Activated T-helper 2 cell treated with anti-CD3 and anti-CD28 coated beads, Interferon-gamma antibody, Interleukin-2, Interleukin-4, amounts not matched to agents 10 μg/mL and 5 μg/mL and 100 μg/mL, durations not matched to agents 14 hours and 24 hours and 36 hours (primary cell): ENCODE data around the gene ARHGEF25. TPM values are rescaled to one million over a fixed set of nuclear protein-coding genes. Genes with fewer than 3 reads are reported as not detected.
"Not testable (repeated sequence)": the region's sequence is repeated elsewhere in the genome, so short reads cannot be mapped to it uniquely, and the experiment has no call there.

Experiments
- DNase-seq: peaks from one replicate; pipeline ENCODE4 v3.0.0; 2021; ENCODE audit warnings: low spot score
- H3K27ac Mint-ChIP-seq: one replicate; pipeline ENCODE4 v1.8.0; 2021; ENCODE audit warnings: mixed read lengths
- H3K27me3 Mint-ChIP-seq: one replicate; pipeline ENCODE4 v1.8.0; 2021; ENCODE audit warnings: low read depth, mixed read lengths
- H3K36me3 Mint-ChIP-seq: one replicate; pipeline ENCODE4 v1.8.0; 2021; ENCODE audit warnings: low read depth, mixed read lengths
- H3K4me1 Mint-ChIP-seq: one replicate; pipeline ENCODE4 v1.8.0; 2021; ENCODE audit warnings: low read depth, mixed read lengths
- H3K4me3 Mint-ChIP-seq: one replicate; pipeline ENCODE4 v1.8.0; 2021; ENCODE audit warnings: low read depth, mild to moderate bottlenecking, moderate library complexity, mixed read lengths
- H3K9me3 Mint-ChIP-seq: one replicate; pipeline ENCODE4 v1.8.0; 2021; ENCODE audit warnings: mixed read lengths
- intact Hi-C: fragments of 100-400 bp; cut with micrococcal nuclease; formaldehyde crosslinking; loops from one replicate; pipeline ENCODE4 v1.15.1; 2023
- total RNA-seq: library from RNA; stranded (reverse); gene quantifications from 2 replicates; pipeline ENCODE4 v1.2.3, GENCODE V29; 2022

Gene ARHGEF25
- total RNA-seq, 1 donor from 2014 or later: 2.3 TPM

DNA sequence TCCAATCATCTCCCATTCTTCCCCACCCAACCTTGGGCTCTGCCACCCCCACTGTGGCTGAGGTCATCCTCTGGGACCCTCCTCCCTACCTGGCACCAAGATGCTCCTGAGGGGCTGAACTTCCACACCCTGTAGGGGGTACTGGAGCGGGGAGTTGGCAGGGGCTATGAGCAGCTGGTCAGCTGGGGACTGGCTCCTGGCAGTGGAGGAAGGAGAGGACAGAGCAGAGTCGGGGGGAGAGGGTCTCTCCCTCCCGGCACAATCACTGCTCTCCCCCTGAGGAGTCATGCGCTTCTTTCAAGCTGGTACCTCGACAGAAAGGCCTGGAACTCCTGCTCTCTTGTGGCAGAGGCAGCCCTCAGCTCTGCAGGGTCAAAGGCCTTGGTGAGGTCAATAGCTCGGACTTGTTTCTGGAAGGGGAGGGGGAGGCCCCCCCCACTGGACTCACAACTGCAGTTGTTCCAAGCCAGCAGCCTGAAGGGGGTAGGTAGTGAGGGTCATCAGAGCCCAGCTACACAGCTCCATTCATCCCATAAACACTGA lies 19.7 kb downstream of the ARHGEF25 start:
- Mint-ChIP-seq H3K27ac (no peak overlapping the region), H3K27me3 (peaks cover 71% of the 10 kb centered on the region), H3K9me3 (no peaks in the 10 kb centered on the region), H3K4me3 (no peak overlapping the region), H3K4me1 (peaks cover 5% of the 10 kb centered on the region), H3K36me3 (peaks cover 3% of the 10 kb centered on the region)
- intact Hi-C loops: loop anchor here (5.0 kb wide), 2 partner anchors 111 to 404 kb away; partner anchors contain the start of gene SHMT2
- DNase-seq: no peak

DNA sequence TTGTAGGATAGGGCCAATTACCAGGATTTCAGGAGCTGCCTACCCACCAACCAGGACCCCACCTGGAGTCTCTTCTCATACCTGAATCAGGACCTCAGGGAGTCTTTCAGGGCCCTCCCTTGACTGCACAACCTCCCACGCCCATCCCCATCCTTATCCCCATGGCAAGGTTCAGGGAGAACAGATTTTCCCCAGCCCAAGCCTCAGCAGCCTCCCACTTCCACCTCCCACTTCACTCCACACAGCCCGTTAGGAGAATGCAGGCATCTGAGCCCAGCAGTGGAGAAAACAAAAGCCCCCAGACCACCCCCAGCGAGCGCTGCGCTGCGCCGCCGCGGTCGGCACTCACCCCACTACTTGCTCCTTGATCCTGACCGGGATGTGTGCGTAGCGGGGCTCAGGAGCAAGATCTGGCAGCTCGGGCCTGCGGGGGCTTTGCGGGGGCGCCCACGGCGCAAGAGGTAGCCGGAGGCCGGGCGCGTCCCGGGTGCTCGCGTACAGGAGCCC lies 20.4 kb downstream of the ARHGEF25 start:
- intact Hi-C loops: loop anchor here (2.0 to 5.0 kb wide), 3 partner anchors 63 to 404 kb away; partner anchors contain the start of genes OS9 and SHMT2
- H3K4me1 Mint-ChIP-seq: peaks cover 5% of the 10 kb centered on the region
- DNase-seq: no peak
- H3K27me3 Mint-ChIP-seq: peaks cover 65% of the 10 kb centered on the region
- no peaks in the 10 kb centered on the region for H3K9me3 Mint-ChIP-seq
- H3K27ac Mint-ChIP-seq: no peak overlapping the region
- H3K36me3 Mint-ChIP-seq: peaks cover 3% of the 10 kb centered on the region
- peak overlapping the region; percentile 74 for H3K4me3 Mint-ChIP-seq

DNA sequence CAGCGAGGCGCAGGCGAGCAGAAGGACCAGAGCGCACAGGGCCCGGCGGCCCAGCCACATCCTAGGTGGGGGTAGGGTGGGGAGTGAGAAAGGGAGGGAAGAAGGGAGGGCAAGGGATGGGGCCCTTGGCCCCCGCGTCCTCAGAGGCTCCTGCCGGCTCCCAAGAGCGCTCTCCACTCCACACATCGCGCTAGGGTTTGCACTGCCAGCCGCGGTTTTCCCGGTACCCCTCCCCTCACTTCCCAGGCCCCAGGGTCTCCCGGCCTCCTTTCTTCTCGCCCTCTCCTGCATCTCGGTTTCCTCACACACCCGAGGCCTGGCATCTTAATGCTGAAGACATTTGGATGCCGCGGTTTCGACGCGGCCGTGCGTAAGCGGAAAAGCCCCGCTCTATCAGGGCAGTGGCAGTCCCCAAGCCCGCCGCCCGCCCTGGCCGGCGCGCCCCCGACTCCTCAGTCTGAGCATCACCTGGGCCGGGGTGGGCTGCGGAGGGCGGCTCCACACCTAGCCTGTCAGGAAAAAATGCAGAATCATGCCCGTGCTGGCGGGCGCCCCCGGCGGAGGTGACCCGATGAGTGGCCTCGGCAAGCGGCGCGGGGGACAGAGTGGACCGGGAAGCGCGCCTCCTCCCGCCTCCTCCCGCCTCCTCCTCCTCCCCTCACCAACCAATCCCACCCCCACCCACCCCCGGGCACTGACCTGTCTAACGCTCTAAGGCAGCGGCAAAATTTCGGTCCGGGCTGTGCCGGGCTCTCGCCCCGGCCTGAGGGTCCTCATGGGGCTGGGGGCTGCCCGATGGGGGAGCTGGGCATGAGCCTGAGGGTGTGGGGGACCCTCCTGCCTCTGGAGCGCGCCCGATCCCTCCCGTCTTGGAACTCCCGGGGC lies 21.1 kb downstream of the ARHGEF25 start:
- H3K27me3 Mint-ChIP-seq: peaks cover 61% of the 10 kb centered on the region
- H3K4me1 Mint-ChIP-seq: peaks cover 5% of the 10 kb centered on the region
- peaks cover 3% of the 10 kb centered on the region for H3K36me3 Mint-ChIP-seq
- H3K9me3 Mint-ChIP-seq: no peaks in the 10 kb centered on the region
- H3K4me3 Mint-ChIP-seq: peak overlapping the region; percentile 74
- no peak overlapping the region for H3K27ac Mint-ChIP-seq
- no peak for DNase-seq
- intact Hi-C loops: loop anchor here (2.0 to 5.0 kb wide), 3 partner anchors 62 to 405 kb away; partner anchors contain the start of genes OS9 and SHMT2

DNA sequence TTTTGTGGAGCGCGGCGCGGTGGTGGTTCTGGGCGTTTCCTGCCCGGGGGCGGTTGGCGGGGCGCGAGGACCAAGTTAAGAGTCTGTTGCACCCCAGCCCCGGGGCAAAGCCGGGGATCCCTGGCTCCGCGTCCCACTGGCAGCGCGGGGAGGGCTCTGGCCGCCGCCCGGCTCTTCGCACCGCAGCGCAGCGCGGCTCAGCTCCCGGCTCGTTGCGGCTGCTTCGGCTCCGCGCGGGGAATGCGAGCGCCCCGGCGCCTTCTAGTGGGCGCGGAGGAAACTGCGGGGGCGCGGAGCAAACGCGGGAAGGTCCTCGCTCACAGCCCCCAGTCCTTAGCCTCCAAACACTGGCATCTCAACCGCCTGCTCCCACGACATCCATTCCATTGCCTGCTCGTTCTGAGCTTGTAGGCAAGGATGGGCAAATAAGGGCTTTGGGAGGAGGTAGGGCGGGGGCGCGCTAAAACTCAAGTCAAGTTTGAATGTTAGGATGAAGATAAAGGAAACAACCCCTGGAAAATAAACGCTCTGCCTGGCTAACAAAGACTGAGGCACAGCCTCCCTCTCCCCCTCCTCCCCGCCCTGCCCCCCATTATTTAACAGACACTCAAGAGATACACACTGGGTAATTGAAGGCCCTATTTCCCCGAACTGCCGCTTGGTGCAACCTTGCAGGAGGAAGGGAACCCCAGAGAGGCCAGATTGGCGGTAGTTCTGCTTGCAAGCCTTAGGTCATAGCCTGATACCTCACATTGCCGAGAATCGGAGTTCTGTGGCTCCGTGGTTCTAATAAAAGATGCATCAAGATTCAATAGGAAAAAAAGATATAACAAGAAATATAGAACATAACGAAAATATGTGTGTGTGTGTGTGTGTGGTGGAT lies 22.0 kb downstream of the ARHGEF25 start, which contains the start of gene B4GALNT1:
Gene B4GALNT1, minus strand, starts transcription at position 244 of the 883 bp plus-strand sequence. CDS start 1,069 bp downstream, outside the sequence.
- H3K4me1 Mint-ChIP-seq: peaks cover 2% of the 10 kb centered on the region
- intact Hi-C loops: loop anchor here (2.0 to 5.0 kb wide), 3 partner anchors 62 to 406 kb away; partner anchors contain the start of genes OS9 and SHMT2
- H3K27me3 Mint-ChIP-seq: peaks cover 61% of the 10 kb centered on the region
- DNase-seq: peak; percentile 58
- H3K36me3 Mint-ChIP-seq: peaks cover 3% of the 10 kb centered on the region
- H3K27ac Mint-ChIP-seq: no peak within 1 kb of the TSS
- peak within 1 kb of the TSS; percentile 74 for H3K4me3 Mint-ChIP-seq
- no peaks in the 10 kb centered on the region for H3K9me3 Mint-ChIP-seq

DNA sequence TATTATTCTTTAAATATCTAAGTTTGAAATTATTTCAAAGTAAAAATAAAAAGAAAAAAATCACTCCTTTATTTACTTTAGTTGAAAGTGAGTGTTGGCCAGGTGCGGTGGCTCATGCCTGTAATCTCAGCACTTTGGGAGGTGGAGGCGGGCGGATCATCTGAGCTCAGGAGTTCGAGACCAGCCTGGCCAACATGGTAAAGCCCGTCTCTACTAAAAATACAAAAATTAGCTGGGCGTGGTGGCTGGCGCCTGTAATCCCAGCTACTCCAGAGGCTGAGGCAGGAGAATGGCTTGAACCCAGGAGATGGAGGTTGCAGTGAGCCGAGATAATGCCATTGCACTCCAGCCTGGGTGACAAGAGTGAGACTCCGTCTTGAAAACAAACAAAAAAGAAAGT lies 25.5 kb downstream of the ARHGEF25 start:
- H3K9me3 Mint-ChIP-seq, H3K36me3 Mint-ChIP-seq, DNase-seq, intact Hi-C loops, H3K4me3 Mint-ChIP-seq, H3K27ac Mint-ChIP-seq, H3K4me1 Mint-ChIP-seq: not testable (repeated sequence)
- peaks cover 46% of the 10 kb centered on the region for H3K27me3 Mint-ChIP-seq

DNA sequence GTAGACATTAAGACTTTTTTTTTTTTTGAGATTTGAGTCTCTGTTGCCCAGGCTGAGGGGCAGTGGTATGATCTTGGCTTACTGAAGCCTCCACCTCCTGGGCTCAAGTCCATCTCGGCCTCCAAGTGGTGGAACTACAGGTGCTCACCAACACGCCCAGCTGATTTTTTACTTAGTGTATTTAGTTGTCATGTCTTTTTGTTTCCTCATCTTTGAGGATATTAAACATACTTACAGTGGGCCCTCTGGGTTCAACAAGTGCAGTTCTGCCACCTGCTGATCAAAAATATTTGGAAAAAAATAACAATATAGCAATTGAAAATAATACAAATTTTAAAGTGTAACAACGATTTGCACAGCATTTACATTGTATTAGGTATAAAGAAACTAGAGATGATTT lies 26.1 kb downstream of the ARHGEF25 start:
- Mint-ChIP-seq H3K27me3 (peaks cover 41% of the 10 kb centered on the region), H3K4me3 (no peak overlapping the region), H3K9me3 (no peaks in the 10 kb centered on the region), H3K36me3 (no peaks in the 10 kb centered on the region), H3K27ac (no peak overlapping the region), H3K4me1 (peaks cover 3% of the 10 kb centered on the region)
- DNase-seq: no peak
- intact Hi-C loops: no loop called here

DNA sequence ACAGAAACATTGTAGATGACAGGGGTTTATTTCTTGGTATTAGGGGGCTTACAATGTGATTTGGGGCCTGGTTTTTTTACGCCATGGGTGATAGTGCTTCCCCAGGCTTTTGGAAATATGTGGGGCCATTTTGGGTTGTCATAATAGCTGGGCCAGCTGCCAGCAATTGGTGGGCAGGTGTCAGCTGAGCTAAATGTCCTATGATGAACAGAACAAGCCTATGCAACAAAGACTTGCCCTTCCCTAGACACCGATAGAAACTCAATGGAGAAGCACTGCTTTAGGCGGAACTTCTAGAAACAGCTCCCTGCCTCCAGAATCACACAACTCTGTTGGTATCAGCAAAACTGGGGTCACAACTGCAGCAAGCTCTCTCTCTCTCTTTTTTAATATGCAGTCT lies 26.9 kb downstream of the ARHGEF25 start:
- no peak for DNase-seq
- Mint-ChIP-seq H3K9me3 (no peaks in the 10 kb centered on the region), H3K27me3 (peaks cover 41% of the 10 kb centered on the region), H3K27ac (no peak overlapping the region), H3K36me3 (no peaks in the 10 kb centered on the region), H3K4me1 (peaks cover 3% of the 10 kb centered on the region), H3K4me3 (no peak overlapping the region)
- intact Hi-C loops: no loop called here

DNA sequence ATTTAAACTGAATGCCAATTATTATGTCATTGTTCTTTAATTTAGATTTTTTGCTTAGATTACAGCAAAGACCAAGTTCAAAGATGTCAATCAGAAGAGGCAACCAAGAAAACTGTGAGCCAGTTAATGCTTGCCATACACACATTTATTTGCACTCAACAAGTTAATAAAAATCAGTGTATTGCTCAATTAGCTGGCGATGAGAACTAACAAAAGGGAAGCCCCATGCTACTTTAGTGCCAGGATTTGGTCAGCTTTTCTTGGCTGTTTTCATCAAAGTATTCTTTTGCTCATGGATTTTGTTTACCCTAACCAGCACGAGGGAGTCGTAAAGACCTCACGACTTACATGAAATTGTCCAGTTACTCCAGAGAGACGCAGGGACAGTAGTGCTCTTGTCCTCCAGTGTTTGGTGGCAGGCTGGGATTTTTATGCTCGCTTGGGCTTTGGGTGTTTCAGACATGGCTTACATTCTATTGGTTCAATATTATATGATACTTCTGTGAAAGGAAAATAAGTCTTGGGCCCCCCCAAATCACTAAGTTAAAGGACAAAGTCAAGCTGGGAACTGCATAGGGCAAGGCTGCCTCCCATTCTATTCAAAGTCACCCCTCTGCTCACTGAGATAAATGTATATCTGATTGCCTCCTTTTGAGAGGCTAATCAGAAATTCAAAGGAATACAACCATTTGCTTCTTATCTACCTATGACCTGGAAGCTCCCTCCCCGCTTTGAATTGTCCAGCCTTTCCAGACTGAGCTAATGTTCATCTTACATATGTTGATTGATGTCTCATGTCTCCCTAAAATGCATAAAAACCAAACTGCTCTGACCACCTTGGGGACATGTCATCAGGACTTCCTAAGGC lies 29.2 kb downstream of the ARHGEF25 start:
- H3K4me3 Mint-ChIP-seq: no peak overlapping the region
- H3K27me3 Mint-ChIP-seq: peaks cover 26% of the 10 kb centered on the region
- H3K4me1 Mint-ChIP-seq: peaks cover 1% of the 10 kb centered on the region
- H3K27ac Mint-ChIP-seq: no peak overlapping the region
- intact Hi-C loops: no loop called here
- peaks cover 3% of the 10 kb centered on the region for H3K9me3 Mint-ChIP-seq
- no peaks in the 10 kb centered on the region for H3K36me3 Mint-ChIP-seq
- no peak for DNase-seq

DNA sequence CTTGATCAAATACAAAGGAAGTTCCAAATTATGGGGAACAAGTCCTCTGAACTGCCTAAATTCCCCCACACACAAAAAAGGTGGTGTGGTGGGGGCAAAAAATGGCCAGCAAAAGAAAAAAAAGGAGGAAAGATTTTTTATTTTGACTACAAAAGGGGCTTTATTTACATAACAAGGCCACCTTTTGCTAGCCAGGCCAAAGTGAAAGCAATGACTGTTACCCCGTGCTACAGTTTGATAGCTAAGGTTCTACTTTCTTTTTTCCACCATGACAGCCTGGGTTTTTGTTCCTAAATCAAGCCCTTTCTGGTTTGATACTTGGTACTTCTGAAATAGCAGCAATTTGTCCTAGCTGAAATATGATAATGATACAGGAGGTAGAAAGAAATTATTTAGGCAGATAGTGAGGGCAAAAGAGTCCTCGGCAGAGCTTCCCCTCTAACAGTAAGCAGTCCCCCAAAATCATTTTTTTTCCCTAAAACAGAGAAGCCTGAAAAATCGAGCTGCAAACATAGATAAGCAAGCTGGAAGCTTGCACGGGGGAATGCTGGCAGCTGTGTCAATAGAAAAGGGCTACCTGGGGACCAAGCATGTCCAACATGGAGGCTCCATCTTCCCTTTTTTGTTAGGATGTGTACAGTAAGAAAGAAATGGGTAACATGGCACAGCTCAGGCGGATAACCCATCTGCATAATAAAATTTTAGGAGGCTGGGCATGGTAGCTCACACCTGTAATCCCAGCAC lies 30.6 kb downstream of the ARHGEF25 start:
- Mint-ChIP-seq H3K4me1 (peaks cover 1% of the 10 kb centered on the region), H3K27me3 (peaks cover 24% of the 10 kb centered on the region), H3K4me3 (no peak overlapping the region), H3K36me3 (no peaks in the 10 kb centered on the region), H3K27ac (no peak overlapping the region), H3K9me3 (peaks cover 7% of the 10 kb centered on the region)
- intact Hi-C loops: no loop called here
- DNase-seq: no peak

DNA sequence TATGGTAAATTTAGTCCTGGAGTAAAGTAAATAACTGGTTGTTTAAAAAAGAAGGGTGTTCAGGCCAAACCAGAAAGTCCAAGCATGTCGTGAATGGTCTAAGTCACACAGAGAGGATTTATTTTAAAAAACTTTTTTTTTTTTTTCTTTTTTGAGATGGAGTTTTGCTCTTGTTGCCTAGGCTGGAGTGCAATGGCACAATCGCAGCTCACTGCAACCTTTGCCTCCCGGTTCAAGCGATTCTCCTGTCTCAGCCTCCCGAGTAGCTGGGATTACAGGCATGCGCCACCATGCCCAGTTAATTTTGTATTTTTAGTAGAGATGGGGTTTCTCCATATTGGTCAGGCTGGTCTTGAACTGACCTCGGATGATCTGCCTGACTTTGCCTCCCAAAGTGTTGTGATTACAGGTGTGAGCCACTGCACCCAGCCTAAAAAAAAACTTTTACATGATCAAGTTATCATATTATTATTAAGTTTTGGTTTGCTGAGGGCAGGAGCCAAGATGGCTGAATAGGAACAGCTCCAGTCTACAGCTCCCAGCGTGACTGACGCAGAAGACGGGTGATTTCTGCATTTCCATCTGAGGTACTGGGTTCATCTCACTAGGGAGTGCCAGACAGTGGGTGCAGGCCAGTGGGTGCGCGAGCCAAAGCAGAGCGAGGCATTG lies 34.9 kb downstream of the ARHGEF25 start:
- intact Hi-C loops, H3K4me3 Mint-ChIP-seq: not testable (repeated sequence)

DNA sequence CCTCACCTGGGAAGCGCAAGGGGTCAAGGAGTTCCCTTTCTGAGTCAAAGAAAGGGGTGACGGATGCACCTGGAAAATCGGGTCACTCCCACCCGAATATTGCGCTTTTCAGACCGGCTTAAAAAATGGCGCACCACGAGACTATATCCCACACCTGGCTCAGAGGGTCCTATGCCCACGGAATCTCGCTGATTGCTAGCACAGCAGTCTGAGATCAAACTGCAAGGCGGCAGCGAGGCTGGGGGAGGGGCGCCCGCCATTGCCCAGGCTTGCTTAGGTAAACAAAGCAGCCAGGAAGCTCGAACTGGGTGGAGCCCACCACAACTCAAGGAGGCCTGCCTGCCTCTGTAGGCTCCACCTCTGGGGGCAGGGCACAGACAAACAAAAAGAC lies 35.4 kb downstream of the ARHGEF25 start:
- H3K27me3 Mint-ChIP-seq, H3K4me3 Mint-ChIP-seq, H3K9me3 Mint-ChIP-seq, intact Hi-C loops, H3K27ac Mint-ChIP-seq, H3K4me1 Mint-ChIP-seq, H3K36me3 Mint-ChIP-seq, DNase-seq: not testable (repeated sequence)

More for the DNA sequence above, 34.9 kb downstream of the ARHGEF25 start:
- not testable (repeated sequence) for H3K27me3 Mint-ChIP-seq, H3K4me1 Mint-ChIP-seq, H3K36me3 Mint-ChIP-seq, DNase-seq, H3K27ac Mint-ChIP-seq, H3K9me3 Mint-ChIP-seq
